PC-9 (cell line): ENCODE data around the gene REEP3.

Experiments
- CTCF ChIP-seq: fragments of 200-600 bp; sonication (generic); conservative IDR thresholded peaks from 2 replicates; pipeline ENCODE4 v1.6.1; 2017; ENCODE audit warnings: mixed run types, antibody characterized with exemption, mild to moderate bottlenecking, moderate library complexity
- EZH2 ChIP-seq: fragments of 200-600 bp; sonication (generic); IDR thresholded peaks from 2 replicates; pipeline ENCODE4 v1.8.0; 2017; ENCODE audit warnings: antibody characterized with exemption, low read depth

- TF ChIP-seq CTCF (no peak), EZH2 (no peak)
Measured at GRCh38 chr10:63661347-63661746, 140.1 kb downstream of the REEP3 start.
